Activated naive CD4-positive, alpha-beta T cell treated with anti-CD3 and anti-CD28 coated beads, Interleukin-2, amount 50 U/mL, for 16 hours (primary cell): ENCODE data around the gene MTA3.

ENCODE experiments used
- DNase-seq: peaks from one replicate; pipeline ENCODE4 v3.0.0-alpha.2; 2020

MTA3 gene

DNA sequence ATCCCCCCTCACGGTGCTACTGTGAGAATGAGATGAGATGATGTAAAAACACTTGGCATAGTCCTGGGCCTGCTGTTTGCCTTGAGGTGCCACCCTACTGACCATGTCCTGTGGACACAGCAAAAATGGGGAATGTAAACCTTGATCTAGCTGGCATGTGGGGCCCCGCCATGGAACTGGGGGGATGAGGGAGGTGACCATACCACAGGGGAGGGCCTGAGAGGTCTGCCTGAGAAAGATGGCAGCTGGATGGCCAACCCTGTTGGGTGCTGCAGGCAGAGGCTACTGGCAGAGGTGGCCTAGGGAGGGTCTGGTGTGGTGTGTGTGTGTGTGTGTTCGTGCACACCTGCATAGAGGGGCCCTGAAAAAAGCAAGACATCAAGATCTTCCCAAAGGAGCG lies 223.2 kb downstream of the MTA3 start:
- no peak for DNase-seq

DNA sequence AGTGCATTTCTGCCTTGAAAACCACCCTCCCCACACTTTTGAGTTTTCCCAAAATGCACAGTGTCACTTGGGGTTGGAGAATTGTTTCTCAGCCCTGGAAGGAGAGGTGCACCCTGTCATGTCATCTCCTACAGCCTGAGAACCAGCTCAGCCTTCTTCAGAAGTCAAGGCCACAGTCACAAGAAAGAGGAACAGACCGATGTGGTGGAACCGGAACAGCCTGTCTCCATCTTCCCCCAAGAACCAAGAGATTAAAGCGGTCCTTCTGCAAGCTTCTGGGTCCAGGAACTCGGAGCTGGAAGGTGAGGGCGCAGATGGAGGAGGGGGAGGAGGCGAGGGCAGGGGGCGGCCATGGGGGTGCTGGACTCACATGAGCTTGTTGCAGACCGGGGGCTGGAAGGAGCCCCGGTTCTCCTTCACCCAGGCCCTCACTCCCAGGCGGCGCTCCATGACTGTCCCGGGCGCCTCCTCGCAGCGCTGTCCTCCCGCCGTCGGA lies 223.7 kb downstream of the MTA3 start:
- DNase-seq, result peak; percentile 24

DNA sequence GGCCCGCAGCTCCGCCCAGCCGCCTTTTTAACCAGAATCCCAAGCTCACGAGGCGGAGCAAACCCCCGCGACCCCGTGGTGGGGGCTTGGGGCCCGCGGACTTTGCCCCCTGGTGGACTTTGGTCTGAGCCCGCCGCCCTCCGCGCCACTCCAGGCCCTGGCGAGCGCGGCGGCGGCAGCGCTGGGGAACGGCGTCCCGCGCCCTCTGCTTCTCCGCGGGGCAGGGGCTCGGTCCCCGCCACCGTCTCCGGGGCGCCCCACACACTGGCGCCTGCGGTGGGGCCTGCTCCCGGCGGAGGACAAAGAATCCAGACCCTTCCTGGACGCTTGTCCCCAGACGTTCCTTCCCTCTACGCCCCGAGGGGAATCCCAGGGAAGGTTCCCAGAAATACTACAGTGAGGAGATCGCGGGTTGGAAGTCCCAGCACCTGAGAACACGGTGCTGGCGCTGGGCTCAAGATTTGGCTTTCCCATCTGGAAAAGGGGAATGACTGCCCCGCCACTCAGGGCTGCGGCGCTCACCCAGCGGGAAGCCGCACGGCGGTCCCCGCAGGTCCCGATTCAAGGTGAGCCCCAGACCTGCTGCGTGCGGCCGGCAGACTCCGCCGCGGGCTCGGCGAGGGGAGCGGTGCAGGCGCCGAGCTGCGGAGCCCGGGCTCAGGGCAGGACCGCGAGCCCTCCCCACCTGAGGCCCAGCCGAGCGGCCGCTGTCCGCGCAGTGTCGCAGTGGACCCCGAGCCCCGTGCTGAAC lies 224.3 kb downstream of the MTA3 start, which contains the start of gene HAAO:
Gene HAAO (minus strand): TSS at position 1 of the 751 bp plus-strand sequence. CDS start 47 bp downstream, outside the sequence.
- DNase-seq, result no peak

DNA sequence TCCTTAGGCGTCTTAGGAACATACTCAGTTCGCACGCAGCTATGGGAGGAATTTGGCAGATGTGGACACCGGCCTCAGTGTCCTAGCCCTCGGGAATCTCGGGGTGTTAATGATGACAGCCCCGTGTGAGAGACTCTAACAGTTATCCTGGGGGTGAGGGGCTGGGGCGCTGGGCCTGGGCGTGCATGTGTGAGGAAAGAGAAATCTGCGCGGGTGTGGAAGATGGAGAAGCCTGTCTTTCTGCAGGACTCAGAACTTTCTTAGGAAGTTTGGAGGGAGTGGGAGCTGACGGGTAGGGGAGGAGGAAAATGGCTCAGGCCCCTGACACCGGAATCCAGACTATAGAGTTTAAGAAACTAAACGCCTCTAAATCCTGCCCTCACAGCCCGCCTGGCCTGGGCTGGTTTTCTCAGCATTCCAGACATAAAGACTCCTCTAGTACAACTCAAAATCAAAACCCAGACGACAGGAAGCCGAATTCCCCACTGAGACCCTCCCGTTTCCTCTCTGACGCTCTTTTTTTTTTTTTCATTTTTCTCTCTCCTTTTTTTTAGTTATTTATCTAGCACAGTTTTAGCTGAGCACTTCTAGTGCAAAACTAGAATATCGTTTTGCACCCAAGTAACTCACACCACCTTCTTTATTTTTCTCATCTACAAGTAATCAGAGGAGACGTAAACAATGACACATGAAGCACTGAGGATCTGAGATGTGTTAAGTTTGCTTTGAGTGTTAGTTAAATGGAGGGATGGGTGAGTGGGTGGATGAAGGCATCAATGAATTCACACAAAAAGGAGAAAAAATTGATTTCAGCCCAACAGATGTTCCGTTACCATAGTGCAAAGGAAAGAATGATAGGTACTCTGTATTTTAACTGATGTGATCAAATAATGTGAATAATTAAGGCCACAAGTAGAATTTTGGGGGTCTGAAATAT lies 225.2 kb downstream of the MTA3 start:
- DNase-seq, result no peak

DNA sequence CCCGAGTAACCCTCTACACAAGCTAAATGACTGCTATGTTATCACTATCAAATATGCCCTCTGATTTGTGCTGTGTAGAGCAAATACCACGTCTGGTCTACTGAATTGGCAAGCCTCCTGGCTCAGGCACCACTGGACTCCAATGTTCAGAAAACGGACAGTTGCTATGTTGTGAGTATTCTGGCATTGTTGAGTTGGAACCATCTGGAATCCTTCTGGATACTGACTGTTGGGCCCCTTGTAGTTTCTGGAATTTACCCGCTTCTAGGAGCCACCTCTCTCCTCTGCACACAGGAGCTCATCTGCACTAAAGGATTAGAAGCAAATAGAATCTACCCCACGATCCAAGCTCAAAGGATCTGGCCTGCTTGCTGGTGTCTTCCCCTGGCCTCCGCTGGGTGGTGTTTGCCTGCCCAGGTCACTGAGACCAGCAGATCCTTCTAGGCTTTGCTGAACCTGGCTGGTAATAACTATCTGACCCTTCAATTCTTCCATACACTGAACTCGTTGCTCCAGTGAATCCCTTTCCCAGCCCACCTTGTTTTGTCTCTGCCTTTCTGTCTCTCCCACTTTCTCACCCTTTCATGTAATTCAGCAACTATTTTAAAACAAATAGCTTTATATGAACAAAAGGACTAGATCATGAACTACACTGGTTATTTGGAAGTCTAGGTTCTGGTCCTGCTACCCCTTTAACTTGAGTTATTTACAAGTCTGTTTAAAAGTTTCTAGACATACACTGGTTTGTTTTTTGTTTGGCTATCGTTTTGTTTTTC lies 226.0 kb downstream of the MTA3 start:
- no peak for DNase-seq

DNA sequence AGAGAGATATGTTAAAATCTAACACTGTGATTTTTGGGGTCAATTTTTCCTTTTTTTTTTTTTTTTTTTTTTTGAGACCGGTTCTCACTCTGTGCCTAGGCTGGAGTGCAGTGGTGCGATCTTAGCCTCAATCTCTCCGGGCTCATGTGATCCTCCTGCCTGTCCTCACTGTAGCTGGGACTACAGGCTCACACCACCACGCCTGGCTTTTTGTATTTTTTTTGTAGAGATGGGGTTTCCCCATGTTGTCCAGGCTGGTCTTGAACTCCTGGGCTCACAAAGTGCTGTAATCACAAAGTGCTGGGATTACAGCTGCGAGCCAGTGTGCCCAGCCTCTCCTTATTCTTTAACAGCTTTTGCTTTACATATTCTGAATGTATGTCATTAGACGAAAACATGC lies 226.8 kb downstream of the MTA3 start:
- no peak for DNase-seq

DNA sequence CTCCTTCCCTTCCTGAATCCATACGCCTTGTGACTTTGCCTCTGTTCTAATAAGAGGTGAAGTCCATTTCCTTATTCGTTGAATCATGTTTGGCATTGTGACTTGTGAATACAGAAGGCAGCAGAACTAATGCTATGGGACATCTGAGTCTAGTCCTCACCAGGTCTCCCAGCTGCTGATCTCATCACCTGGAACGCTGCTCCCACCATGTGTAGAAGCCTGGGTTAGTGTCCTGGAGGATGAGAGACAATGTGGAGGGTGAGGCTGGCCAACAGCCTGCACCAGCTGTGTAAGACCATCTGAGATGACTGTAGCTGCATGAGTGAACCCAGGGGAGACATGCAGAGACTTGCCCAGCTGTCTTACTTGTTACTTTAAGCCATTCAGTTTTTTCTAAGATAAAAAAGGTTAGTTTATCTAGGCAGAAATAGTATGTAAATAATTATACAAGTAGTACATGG lies 227.4 kb downstream of the MTA3 start:
- DNase-seq, result no peak

DNA sequence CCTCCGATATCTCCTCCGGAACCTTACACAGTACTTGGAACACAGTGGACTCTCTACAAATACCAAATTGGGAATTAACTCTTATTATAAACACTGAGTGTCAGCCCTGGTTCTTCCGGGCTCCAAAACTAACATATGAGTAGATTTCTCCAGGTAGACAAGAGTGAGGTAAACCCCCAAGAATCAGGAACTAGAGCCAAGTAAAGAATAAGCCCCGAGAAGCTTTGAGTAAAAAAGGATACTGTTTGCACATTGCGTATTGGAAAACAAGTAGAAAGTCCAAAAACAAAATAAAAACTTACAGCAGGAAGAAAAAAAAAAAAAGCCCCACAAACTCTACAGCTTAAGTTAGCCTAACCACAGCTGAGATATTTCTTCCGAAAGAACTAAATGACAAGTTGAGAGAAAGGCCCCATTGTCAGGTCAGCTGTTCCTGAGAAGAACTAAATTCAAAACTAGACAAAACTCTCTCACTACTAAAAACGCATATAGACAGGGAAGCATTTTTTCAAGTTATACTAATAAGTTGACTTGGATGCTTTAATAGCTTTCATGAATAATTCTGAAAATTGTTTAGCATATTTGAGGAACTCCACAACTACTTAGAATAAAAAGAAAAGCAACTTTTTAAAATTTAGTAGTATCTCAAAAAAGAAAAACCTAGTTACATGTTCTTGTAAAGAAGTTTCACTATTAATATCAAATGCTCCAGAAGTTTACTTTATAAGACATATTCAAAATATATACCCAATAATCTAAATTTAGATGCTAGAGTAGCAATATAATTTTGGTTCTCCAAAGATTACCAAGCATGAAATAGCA lies 228.2 kb downstream of the MTA3 start:
- no peak for DNase-seq

DNA sequence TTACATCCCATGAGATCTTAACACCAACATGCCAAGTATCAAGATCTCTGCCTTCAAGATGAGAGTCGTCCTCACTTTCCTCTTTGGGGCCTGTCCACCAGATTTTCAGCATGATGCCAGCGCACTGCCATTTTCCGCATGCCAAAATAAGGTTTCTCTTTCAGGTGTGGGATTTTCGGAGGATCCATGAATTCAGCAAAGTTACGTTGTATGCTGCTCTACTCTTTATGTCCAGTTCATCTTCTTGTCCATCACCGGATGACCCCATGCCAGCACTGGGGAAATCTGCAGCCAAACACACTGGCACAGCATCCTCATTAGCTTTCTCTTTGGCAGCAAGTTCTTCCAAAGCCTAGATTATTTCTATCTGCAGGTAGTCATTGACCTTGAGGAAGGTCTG lies 228.8 kb downstream of the MTA3 start:
- DNase-seq, result no peak

DNA sequence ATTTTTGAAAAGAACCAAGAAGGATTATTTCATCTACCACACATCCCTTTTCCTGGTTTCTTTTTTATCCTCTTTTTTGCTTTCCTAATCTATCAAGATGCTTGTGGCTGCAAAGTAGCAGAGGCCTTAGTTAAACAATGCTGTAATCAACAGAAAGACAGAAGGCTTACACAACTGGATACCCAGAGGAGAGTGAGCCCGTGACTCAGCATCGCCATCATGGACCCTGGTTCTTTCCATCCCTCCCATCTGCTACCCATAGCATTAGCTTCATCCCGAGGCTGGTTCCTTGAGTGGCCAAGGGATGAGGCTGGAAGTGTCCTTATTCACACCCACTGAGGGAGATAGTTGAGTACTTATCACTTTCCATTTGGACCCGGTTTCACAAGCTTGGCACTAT lies 231.4 kb downstream of the MTA3 start:
- no peak for DNase-seq

DNA sequence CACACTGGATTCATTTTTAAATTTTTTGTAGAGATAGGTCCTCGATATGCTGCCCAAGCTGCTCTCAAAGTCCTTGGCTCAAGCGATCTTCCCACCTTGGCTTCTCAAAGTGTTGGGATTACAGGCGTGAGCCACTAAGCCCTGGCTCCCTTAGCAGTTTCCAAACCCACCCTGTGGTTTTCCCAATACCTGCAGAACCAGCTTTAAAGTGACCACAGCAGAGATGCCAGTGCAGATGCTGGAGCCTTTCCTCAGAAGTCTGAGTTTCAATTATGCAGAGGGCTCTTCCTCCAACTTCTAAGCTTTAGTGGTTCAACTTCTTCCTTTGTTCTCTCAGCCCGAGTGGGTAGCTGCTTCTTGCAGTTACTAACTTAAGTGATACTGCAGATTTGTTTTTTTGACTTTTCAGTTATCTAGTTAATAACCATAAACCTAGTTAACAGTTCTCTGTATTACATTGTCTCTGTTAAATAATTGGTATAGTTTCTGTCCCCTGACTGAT lies 232.1 kb downstream of the MTA3 start:
- no peak for DNase-seq

DNA sequence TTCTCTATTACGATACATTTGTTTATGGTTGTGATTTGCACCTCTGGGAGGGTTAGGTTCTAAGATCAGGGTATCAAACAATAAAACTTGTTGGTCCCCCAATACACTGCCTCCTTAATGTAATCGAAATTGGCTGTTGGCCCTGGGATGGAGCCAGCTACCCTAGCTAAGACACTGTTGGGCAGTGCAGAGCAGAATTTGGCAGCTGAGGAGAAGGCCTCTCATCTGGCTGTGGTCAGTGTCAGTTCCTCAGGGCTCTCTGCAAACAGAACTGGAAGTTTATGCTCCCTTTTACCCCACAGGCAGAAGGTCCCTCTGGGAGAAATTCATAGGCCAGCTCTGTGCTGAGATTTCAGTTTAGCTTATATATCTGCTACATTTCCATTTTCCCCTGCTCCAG lies 232.5 kb downstream of the MTA3 start:
- no peak for DNase-seq

DNA sequence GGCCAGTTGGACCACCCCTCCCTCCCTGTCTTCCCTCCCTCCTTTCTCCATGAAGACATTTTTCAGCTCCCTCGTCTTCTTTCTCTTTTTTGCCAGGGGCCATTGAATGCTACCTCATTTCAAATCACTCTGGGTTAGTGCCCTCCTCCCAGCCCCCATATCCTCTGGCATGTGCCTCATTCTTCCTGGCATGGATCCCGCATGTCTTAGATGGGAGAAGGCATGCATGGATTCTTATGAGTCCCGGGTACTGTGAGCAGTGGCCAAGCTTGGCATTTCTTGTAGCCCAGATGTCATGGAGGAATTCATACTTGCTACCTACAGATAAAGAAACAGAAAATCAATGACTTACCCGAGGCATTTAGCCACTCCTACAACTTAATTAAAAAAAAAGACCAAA lies 232.9 kb downstream of the MTA3 start:
- DNase-seq, result no peak

DNA sequence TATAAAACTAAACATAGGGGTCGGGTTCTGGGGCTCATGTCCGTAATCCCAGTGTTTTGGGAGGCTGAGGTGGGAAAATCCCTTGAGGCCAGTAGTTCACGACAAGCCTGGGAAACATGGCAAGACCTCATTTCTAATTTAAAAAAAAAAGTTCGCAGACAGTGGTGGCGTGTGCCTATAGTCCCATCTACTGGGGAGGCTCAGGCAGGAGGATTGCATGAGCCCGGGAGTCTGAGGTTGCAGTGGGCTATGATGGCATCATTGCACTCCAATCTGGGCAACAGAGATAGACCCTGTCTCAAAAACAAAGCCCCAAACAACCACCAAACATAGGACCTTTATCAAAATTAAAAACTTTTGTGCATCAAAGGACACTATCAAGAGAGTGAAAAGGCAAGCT lies 233.7 kb downstream of the MTA3 start:
- no peak for DNase-seq

DNA sequence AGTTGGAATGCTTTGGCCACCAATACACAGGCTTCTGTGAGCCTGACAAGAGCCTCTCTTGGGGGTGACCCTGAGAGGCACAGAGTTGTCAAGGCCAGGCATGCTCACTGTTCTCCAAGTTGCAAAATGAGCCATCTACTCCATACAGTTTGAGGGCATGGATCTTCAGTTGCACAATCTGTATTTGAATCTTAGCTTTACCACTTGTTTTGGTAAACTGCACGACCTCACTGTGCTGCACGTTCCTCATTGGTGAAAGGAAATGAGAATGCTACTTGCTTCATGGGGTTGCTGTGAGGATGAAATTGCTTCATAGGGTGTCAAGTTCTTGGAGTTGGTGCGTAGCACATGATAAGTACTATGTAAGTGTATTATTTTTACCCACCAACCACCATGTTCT lies 235.9 kb downstream of the MTA3 start:
- no peak for DNase-seq

DNA sequence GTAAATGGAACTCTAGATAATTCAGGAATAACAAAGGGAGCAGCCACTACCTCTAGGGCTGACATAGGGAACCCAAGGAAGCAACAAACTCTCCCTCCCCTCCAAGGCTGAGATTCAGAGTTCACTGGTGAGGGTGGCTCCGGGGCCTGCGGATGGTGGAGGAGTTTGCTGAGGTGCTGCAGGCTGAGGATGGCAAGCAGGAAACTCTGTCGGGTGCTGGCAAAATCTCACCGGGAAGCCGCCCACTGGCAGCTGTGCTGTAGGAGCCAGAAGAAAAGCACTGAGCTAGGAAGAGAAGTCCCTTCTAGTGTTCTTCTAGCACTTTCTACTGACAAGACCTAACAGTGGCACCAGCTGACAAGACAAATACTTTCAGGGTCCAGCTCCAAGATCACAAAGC lies 236.5 kb downstream of the MTA3 start:
- no peak for DNase-seq
